HepG2 (cell line): ENCODE measurements around the gene ACER2. TPM values are rescaled to one million over a fixed set of nuclear protein-coding genes. Genes with fewer than 3 reads are reported as not detected.

Experiments used
- ATAC-seq: fragments of 200-7000 bp; cut with Tn5 transposase; 3 replicates; pipeline ENCODE4 v1.9.1; 2020; ENCODE audit warnings: mild to moderate bottlenecking, moderate library complexity
- BruUV-seq: library from RNA; stranded (reverse); fragments of 400-500 nt; replicated peaks from 2 replicates; lab custom pipeline; 2021; lab: Mats Ljungman, UMichigan
- CTCF ChIA-PET: fragments of 300-600 bp; formaldehyde crosslinking; extraction: SDS; loops from one replicate; lab custom pipeline; 2021; ENCODE audit warnings: low total read pairs, inconsistent platforms, low intra/inter-chr PET ratio; lab: Yijun Ruan, JAX
- POLR2A ChIA-PET: fragments of 350-600 bp; sonication (Branson Sonifier 250); formaldehyde crosslinking; loops from one replicate; lab custom pipeline; 2020; ENCODE audit warnings: antibody characterized with exemption, inconsistent platforms; lab: Yijun Ruan, JAX
- DNase-seq: peaks from one replicate; pipeline ENCODE4 v3.0.0-alpha.2; 2015; ENCODE audit warnings: low spot score
- FAIRE-seq: peaks from 3 replicates; lab custom pipeline; 2011; peaks lifted over from hg19 to GRCh38; lab: Jason Lieb, UNC
- H2AFZ ChIP-seq: one replicate; pipeline ENCODE4 v1.6.1; 2011; ENCODE audit warnings: low read length, inconsistent platforms
- H3K27ac ChIP-seq: fragments of 300-600 bp; 3 replicates; pipeline ENCODE4 v1.8.0; 2011; ENCODE audit warnings: mixed run types, mild to moderate bottlenecking, mixed read lengths, low read length, inconsistent platforms; ENCODE audit not compliant: insufficient read depth; ENCODE audit errors: extremely low read length
- H3K27me3 ChIP-seq, 2 experiments: fragments of 200-600 bp in 1 of 2; 2 replicates in 1 of 2; 3 replicates in 1 of 2; pipeline versions ENCODE4 v1.6.0 to v1.8.0; 2011; ENCODE audit warnings: low read length in 2 of 2, mild to moderate bottlenecking in 2 of 2, moderate library complexity in 2 of 2, inconsistent platforms in 1 of 2; ENCODE audit not compliant: insufficient read depth in 2 of 2, control insufficient read depth in 1 of 2
- H3K36me3 ChIP-seq, 2 experiments: fragments of 200-600 bp in 1 of 2; replicated peaks in 1 of 2; 2 replicates in 1 of 2; 3 replicates in 1 of 2; pipeline versions ENCODE4 v1.5.1 to v1.8.0; 2011; ENCODE audit warnings: low read length in 2 of 2, inconsistent platforms in 1 of 2; ENCODE audit not compliant: insufficient read depth in 2 of 2, control insufficient read depth in 1 of 2
- H3K4me1 ChIP-seq: 2 replicates; pipeline ENCODE4 v1.5.1; 2012; ENCODE audit warnings: low read length, inconsistent platforms; ENCODE audit not compliant: insufficient read depth
- H3K4me2 ChIP-seq: 2 replicates; pipeline ENCODE4 v1.6.0; 2011; ENCODE audit warnings: low read depth, low read length, inconsistent platforms
- H3K4me3 ChIP-seq, 3 experiments: fragments of 200-600 bp in 1 of 3; sonication (generic), shearing (Covaris generic) in 1 of 3; replicated peaks in 1 of 3; 2 replicates each; pipeline ENCODE4 v1.5.1; 2011 to 2016; ENCODE audit warnings: low read length in 3 of 3, inconsistent platforms in 2 of 3, low read depth in 2 of 3, mild to moderate bottlenecking in 2 of 3, control low read depth in 1 of 3, mixed read lengths in 1 of 3; ENCODE audit not compliant: insufficient read depth in 1 of 3
- H3K79me2 ChIP-seq: one replicate; pipeline ENCODE4 v1.6.1; 2011; ENCODE audit warnings: low read length, inconsistent platforms; ENCODE audit not compliant: insufficient read depth
- H3K9ac ChIP-seq: 2 replicates; pipeline ENCODE4 v1.6.0; 2011; ENCODE audit warnings: mild to moderate bottlenecking, low read depth, low read length, inconsistent platforms; ENCODE audit not compliant: insufficient read depth
- H3K9me3 ChIP-seq: 2 replicates; pipeline ENCODE4 v1.5.1; 2012; ENCODE audit warnings: mild to moderate bottlenecking, low read length
- H4K20me1 ChIP-seq: 2 replicates; pipeline ENCODE4 v1.6.0; 2011; ENCODE audit warnings: inconsistent platforms, mild to moderate bottlenecking, low read length, moderate library complexity; ENCODE audit not compliant: insufficient read depth
- AGO2 ChIP-seq: fragments of 200-400 bp; formaldehyde crosslinking; optimal IDR thresholded peaks from 2 replicates; pipeline ENCODE3; 2017; ENCODE audit warnings: mild to moderate bottlenecking, low read depth, low read length, moderate library complexity
- CREB1 ChIP-seq, 2 experiments: fragments of 450-650 bp in 1 of 2; IDR thresholded peaks; 2 replicates each; pipeline ENCODE4 v1.6.1; 2016 to 2017; ENCODE audit warnings: control low read depth in 1 of 2, mild to moderate bottlenecking in 1 of 2, missing compliant biosample characterization in 1 of 2, missing genetic modification characterization in 1 of 2
- FOXA3 ChIP-seq: IDR thresholded peaks from 2 replicates; pipeline ENCODE4 v1.6.1; 2016; ENCODE audit warnings: missing genetic modification reagents, missing compliant biosample characterization
- GLI4 ChIP-seq: sonication (generic); formaldehyde crosslinking; IDR thresholded peaks from 2 replicates; pipeline ENCODE4 v1.5.1; 2020; ENCODE audit warnings: missing genetic modification reagents, mild to moderate bottlenecking, moderate library complexity, borderline replicate concordance
- HNRNPL ChIP-seq: fragments of 200-400 bp; formaldehyde crosslinking; IDR thresholded peaks from 2 replicates; pipeline ENCODE4 v1.6.1; 2017; ENCODE audit warnings: mild to moderate bottlenecking, low read depth, low read length
- HNRNPLL ChIP-seq: fragments of 200-400 bp; formaldehyde crosslinking; IDR thresholded peaks from 2 replicates; pipeline ENCODE4 v1.6.1; 2017; ENCODE audit warnings: mild to moderate bottlenecking, low read depth, low read length; ENCODE audit not compliant: poor library complexity, severe bottlenecking
- KLF6 ChIP-seq: IDR thresholded peaks from 2 replicates; pipeline ENCODE4 v1.8.0; 2016; ENCODE audit warnings: missing biosample characterization, missing genetic modification reagents
- MYC ChIP-seq: sonication (generic); formaldehyde crosslinking; IDR thresholded peaks from 2 replicates; pipeline ENCODE4 v1.9.0; 2021; ENCODE audit warnings: missing genetic modification reagents, borderline replicate concordance
- MYNN ChIP-seq: sonication (generic); formaldehyde crosslinking; IDR thresholded peaks from 2 replicates; pipeline ENCODE4 v1.4.0; 2020; ENCODE audit warnings: mild to moderate bottlenecking, low read depth, missing genetic modification reagents
- PAX8 ChIP-seq: sonication (generic); formaldehyde crosslinking; IDR thresholded peaks from 2 replicates; pipeline ENCODE4 v1.8.0; 2022; ENCODE audit warnings: mild to moderate bottlenecking, missing genetic modification reagents, borderline replicate concordance
- RAD21 ChIP-seq: fragments of 450-650 bp; formaldehyde crosslinking; IDR thresholded peaks from 2 replicates; pipeline ENCODE4 v1.5.0; 2020; ENCODE audit warnings: mild to moderate bottlenecking
- ZFY ChIP-seq: sonication (generic); formaldehyde crosslinking; IDR thresholded peaks from 2 replicates; pipeline ENCODE4 v1.4.0; 2020; ENCODE audit warnings: missing genetic modification reagents
- ZNF121 ChIP-seq: sonication (generic); formaldehyde crosslinking; IDR thresholded peaks from 2 replicates; pipeline ENCODE4 v1.5.0; 2020; ENCODE audit warnings: mild to moderate bottlenecking, missing genetic modification reagents
- ZNF17 ChIP-seq: sonication (generic); formaldehyde crosslinking; IDR thresholded peaks from 2 replicates; pipeline ENCODE4 v1.5.0; 2020; ENCODE audit warnings: mild to moderate bottlenecking, missing genetic modification reagents
- ZNF335 ChIP-seq: sonication (generic); formaldehyde crosslinking; IDR thresholded peaks from 2 replicates; pipeline ENCODE4 v1.4.0; 2020; ENCODE audit warnings: missing genetic modification reagents
- ZNF768 ChIP-seq: sonication (generic); formaldehyde crosslinking; IDR thresholded peaks from 2 replicates; pipeline ENCODE4 v1.4.0; 2020; ENCODE audit warnings: missing genetic modification reagents
- ZNF839 ChIP-seq: sonication (generic); formaldehyde crosslinking; IDR thresholded peaks from 2 replicates; pipeline ENCODE4 v1.4.0; 2020; ENCODE audit warnings: missing genetic modification reagents, mild to moderate bottlenecking, borderline replicate concordance
- WGBS: methylation state at CpG from one replicate; pipeline ENCODE4 v1.1.6; 2017; ENCODE audit warnings: low lambda C conversion rate; 5-methylcytosine and 5-hydroxymethylcytosine counted together
- in situ Hi-C: cut with HindIII; loops from 2 replicates; pipeline ENCODE4 v1.10.0; 2017; ENCODE audit warnings: low pct_unique_long_range_greater_than_20kb; ENCODE audit not compliant: extremely low pct_ligation_motif_present
- intact Hi-C: fragments of 100-400 bp; cut with micrococcal nuclease; formaldehyde crosslinking; loops from one replicate; pipeline ENCODE4 v1.10.0; 2022; ENCODE audit not compliant: unreplicated experiment
- polyA plus RNA-seq, 8 experiments: library from polyadenylated mRNA; depleted of rRNA in 3 of 8; stranded (reverse) in 7 of 8; unstranded in 1 of 8; fragments of >200 nt; fragmentation: Illumina TruSeq in 4 of 8; extraction: Trizol in 4 of 8; gene quantifications; 2 replicates each; pipeline versions ENCODE4 v1.2.1 to v1.2.3, GENCODE V29; 2011 to 2016; ENCODE audit warnings: low read depth in 4 of 8, missing spikeins in 1 of 8, mixed read lengths in 1 of 8; ENCODE audit not compliant: insufficient read depth in 1 of 8
- total RNA-seq, 5 experiments: library from RNA; depleted of rRNA; stranded (reverse); fragments of >200 nt; fragmentation: Illumina TruSeq; extraction: Trizol; gene quantifications; 2 replicates each; pipeline ENCODE4 v1.2.3, GENCODE V29; 2016; ENCODE audit warnings: low read depth in 1 of 5
- TF ChIP-seq, protein P1 (sequence below): sonication (generic); formaldehyde crosslinking; IDR thresholded peaks from 2 replicates; pipeline ENCODE4 v1.8.0; 2023; ENCODE audit warnings: mild to moderate bottlenecking, missing genetic modification reagents
- TF ChIP-seq, protein P2 (sequence below): sonication (generic); formaldehyde crosslinking; IDR thresholded peaks from 2 replicates; pipeline ENCODE4 v1.5.1; 2020; ENCODE audit warnings: missing genetic modification reagents, mild to moderate bottlenecking, borderline replicate concordance
- TF ChIP-seq, protein P3 (sequence below): sonication (generic); formaldehyde crosslinking; conservative IDR thresholded peaks from 2 replicates; pipeline ENCODE4 v1.8.0; 2022; ENCODE audit warnings: low read depth, missing genetic modification reagents
- TF ChIP-seq, protein P4 (sequence below): sonication (generic); formaldehyde crosslinking; IDR thresholded peaks from 2 replicates; pipeline ENCODE4 v1.4.0; 2020; ENCODE audit warnings: mild to moderate bottlenecking, missing genetic modification reagents

The ACER2 gene
- total and polyA plus RNA-seq, 2 of the 13 experiments (the other 11 are each of a cell fraction or from before 2014, with no cell fraction given): 1.9 to 3.4 TPM

- Histone ChIP-seq H2AFZ (no peak overlapping the region), H3K79me2 (no peaks in the 10 kb centered on the region), H3K27me3 (no peaks in the 10 kb centered on the region; a peak in 2 of 5 replicates), H3K4me1 (peaks cover 38% of the 10 kb centered on the region), H3K27ac (no peak overlapping the region), H3K4me3 (peak overlapping the region; percentile 72 to 94 (median 81)), H3K9ac (peak overlapping the region; percentile 52), H4K20me1 (no peaks in the 10 kb centered on the region), H3K4me2 (peak overlapping the region; percentile 92), H3K36me3 (no peaks in the 10 kb centered on the region), H3K9me3 (peaks cover 3% of the 10 kb centered on the region)
- ATAC-seq (peak; percentile 49), FAIRE-seq (no peak), DNase-seq (no peak)
- ChIA-PET POLR2A (interaction anchor here (1.0 to 2.1 kb wide), 4 partner anchors 10 to 359 kb away, joined by 4 to 9 read pairs (median 4); partner anchors contain the start of genes DENND4C, RPS6 and RRAGA), CTCF (no interaction called here)
- intact Hi-C loops: loop anchor here (1.0 kb wide), 1 partner anchor 28 kb away; the partner anchor contains the start of gene RPS6
- WGBS: 9% methylated on average over 12 of the region's 20 CpGs
- in situ Hi-C loops: no loop called here
- no TSS peak for BruUV-seq
- TF ChIP-seq HNRNPLL (no peak), HNRNPL (no peak), ZFY (CRISPR knock-in tag) (no peak), FOXA3 (CRISPR knock-in tag) (no peak), CREB1 (IDR thresholded peaks at IDR 0.05) (no peak), CREB1 (CRISPR knock-in tag; IDR thresholded peaks at IDR 0.05) (no peak), ZNF17 (CRISPR knock-in tag) (no peak), PAX8 (CRISPR knock-in tag) (no peak), KLF6 (CRISPR knock-in tag) (no peak), RAD21 (CRISPR knock-in tag) (no peak), ZNF121 (no peak), ZNF335 (CRISPR knock-in tag) (no peak), MYNN (CRISPR knock-in tag) (no peak), AGO2 (no peak), ZNF768 (CRISPR knock-in tag) (no peak), MYC (CRISPR knock-in tag) (no peak), GLI4 (CRISPR knock-in tag) (0 out of 2 replicates have a peak, but pooled peaks have one; percentile 16), ZNF839 (CRISPR knock-in tag) (no peak)
- TF ChIP-seq, protein P1, sequence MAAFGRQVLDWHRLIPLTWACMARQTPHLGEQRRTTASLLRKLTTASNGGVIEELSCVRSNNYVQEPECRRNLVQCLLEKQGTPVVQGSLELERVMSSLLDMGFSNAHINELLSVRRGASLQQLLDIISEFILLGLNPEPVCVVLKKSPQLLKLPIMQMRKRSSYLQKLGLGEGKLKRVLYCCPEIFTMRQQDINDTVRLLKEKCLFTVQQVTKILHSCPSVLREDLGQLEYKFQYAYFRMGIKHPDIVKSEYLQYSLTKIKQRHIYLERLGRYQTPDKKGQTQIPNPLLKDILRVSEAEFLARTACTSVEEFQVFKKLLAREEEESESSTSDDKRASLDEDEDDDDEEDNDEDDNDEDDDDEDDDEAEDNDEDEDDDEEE: 0 out of 2 replicates have a peak, but pooled peaks have one; percentile 5
- TF ChIP-seq, protein P2, sequence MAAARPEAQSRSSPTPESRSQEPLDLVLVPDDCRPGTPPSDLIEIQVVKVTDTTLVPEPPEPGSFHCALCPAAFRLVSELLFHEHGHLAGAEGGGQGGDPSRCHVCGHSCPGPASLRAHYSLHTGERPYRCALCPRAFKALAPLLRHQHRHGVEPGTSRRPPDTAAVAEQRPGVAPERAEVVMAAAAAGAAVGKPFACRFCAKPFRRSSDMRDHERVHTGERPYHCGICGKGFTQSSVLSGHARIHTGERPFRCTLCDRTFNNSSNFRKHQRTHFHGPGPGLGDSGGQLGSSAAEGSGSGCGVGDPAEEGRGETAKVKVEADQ (CRISPR knock-in tag): 0 out of 2 replicates have a peak, but pooled peaks have one; percentile 11
- TF ChIP-seq, protein P3, sequence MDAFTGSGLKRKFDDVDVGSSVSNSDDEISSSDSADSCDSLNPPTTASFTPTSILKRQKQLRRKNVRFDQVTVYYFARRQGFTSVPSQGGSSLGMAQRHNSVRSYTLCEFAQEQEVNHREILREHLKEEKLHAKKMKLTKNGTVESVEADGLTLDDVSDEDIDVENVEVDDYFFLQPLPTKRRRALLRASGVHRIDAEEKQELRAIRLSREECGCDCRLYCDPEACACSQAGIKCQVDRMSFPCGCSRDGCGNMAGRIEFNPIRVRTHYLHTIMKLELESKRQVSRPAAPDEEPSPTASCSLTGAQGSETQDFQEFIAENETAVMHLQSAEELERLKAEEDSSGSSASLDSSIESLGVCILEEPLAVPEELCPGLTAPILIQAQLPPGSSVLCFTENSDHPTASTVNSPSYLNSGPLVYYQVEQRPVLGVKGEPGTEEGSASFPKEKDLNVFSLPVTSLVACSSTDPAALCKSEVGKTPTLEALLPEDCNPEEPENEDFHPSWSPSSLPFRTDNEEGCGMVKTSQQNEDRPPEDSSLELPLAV (CRISPR knock-in tag): no peak
- TF ChIP-seq, protein P4, sequence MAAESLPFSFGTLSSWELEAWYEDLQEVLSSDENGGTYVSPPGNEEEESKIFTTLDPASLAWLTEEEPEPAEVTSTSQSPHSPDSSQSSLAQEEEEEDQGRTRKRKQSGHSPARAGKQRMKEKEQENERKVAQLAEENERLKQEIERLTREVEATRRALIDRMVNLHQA (CRISPR knock-in tag): no peak
Observed at GRCh38 chr9:19408316-19408692, 505 bp upstream of the ACER2 start.
